Thyroid gland (tissue), 4 donors: ENCODE data around the gene RPH3AL. TPM values are rescaled to one million over a fixed set of nuclear protein-coding genes. Genes with fewer than 3 reads are reported as not detected.

Experiments
- DNase-seq, 2 donors: peaks; one replicate each; pipeline ENCODE4 v3.0.0-alpha.2; 2019
- H3K27ac ChIP-seq, 3 donors: fragments of 200-600 bp; sonication (generic); 1 replicate in 2 of 3; 2 replicates in 1 of 3; pipeline ENCODE4 v1.5.1; 2016 to 2019; ENCODE audit warnings: mild to moderate bottlenecking in 1 of 3, moderate library complexity in 1 of 3
- H3K27me3 ChIP-seq: fragments of 200-600 bp; sonication (generic); one replicate; pipeline ENCODE4 v1.5.1; 2019
- H3K36me3 ChIP-seq, 2 donors: fragments of 200-600 bp; sonication (generic); one replicate each; pipeline ENCODE4 v1.5.1; 2016 to 2019
- H3K4me1 ChIP-seq, 2 donors: fragments of 200-600 bp; sonication (generic); one replicate each; pipeline ENCODE4 v1.5.1; 2017 to 2019
- H3K4me3 ChIP-seq, 3 donors: fragments of 200-600 bp; sonication (generic); replicated peaks in 1 of 3; 1 replicate in 2 of 3; 2 replicates in 1 of 3; pipeline ENCODE4 v1.5.1; 2016; ENCODE audit warnings: mild to moderate bottlenecking in 1 of 3
- H3K9me3 ChIP-seq: fragments of 200-600 bp; sonication (generic); one replicate; pipeline ENCODE4 v1.5.1; 2017
- CTCF ChIP-seq, 6 experiments: fragments of 200-600 bp in 3 of 6; fragments of 450-650 bp in 3 of 6; sonication (generic) in 3 of 6; IDR thresholded peaks; one replicate each; pipeline ENCODE4 v1.5.1; 2016 to 2019; ENCODE audit warnings: antibody characterized with exemption in 6 of 6, mild to moderate bottlenecking in 2 of 6, inconsistent platforms in 1 of 6, moderate library complexity in 1 of 6
- POLR2A ChIP-seq, 2 donors: fragments of 450-650 bp; IDR thresholded peaks; one replicate each; pipeline ENCODE4 v1.6.1; 2017; ENCODE audit warnings: antibody characterized with exemption in 2 of 2, mild to moderate bottlenecking in 2 of 2, moderate library complexity in 1 of 2
- WGBS, 2 donors: methylation state at CpG; one replicate each; pipeline ENCODE4 v1.1.5; 2017; 5-methylcytosine and 5-hydroxymethylcytosine counted together
- intact Hi-C: fragments of 100-400 bp; cut with DNase I; formaldehyde crosslinking; loops from one replicate; pipeline ENCODE4 v1.15.1; 2023
- total RNA-seq, 4 donors: library from RNA; depleted of rRNA; stranded (reverse); fragments of >200 nt; gene quantifications; one replicate each; pipeline ENCODE4 v1.2.3, GENCODE V29; 2016

The RPH3AL gene
- total RNA-seq, 4 donors from 2014 or later, result 19.1 to 47.7 (median 42.5) TPM

GRCh38 chr17:383771-384621 is 31.4 kb upstream of the RPH3AL start:
- Histone ChIP-seq H3K27ac (no peak overlapping the region), H3K27me3 (no peaks in the 10 kb centered on the region), H3K9me3 (no peaks in the 10 kb centered on the region), H3K4me1 (peaks cover 6 to 13% of the 10 kb centered on the region in 2 donors), H3K36me3 (no peaks in the 10 kb centered on the region), H3K4me3 (no peak overlapping the region)
- intact Hi-C loops, result loop anchor here (10.0 kb wide), 1 partner anchor 79 kb away; no protein-coding TSS in a partner anchor
- DNase-seq, result no peak
- WGBS, 2 donors, result 87 to 89% methylated on average over 18 to 19 of the region's 19 CpGs
- TF ChIP-seq POLR2A (IDR thresholded peaks at IDR 0.05) (no peak), CTCF (IDR thresholded peaks at IDR 0.05) (no peak)

- no peak overlapping the region for H3K4me3 ChIP-seq
These were observed 30.3 kb upstream of the RPH3AL start for GRCh38 chr17:382644-383533.

GRCh38 chr17:381941-382643 is 29.5 kb upstream of the RPH3AL start:
- Histone ChIP-seq H3K27me3 (no peaks in the 10 kb centered on the region), H3K4me3 (no peak overlapping the region), H3K4me1 (peaks cover 6 to 13% of the 10 kb centered on the region in 2 donors), H3K9me3 (no peaks in the 10 kb centered on the region), H3K27ac (no peak overlapping the region), H3K36me3 (no peaks in the 10 kb centered on the region)
- intact Hi-C loops, result loop anchor here (10.0 kb wide), 1 partner anchor 77 kb away; no protein-coding TSS in a partner anchor
- no peak for TF ChIP-seq POLR2A (IDR thresholded peaks at IDR 0.05)
- TF ChIP-seq CTCF (IDR thresholded peaks at IDR 0.05), result no peak
- 79% methylated on average over 9 of the region's 9 CpGs for WGBS, 2 donors
- DNase-seq, result no peak

More at GRCh38 chr17:382644-383533, 30.3 kb upstream of the RPH3AL start:
- Histone ChIP-seq H3K36me3 (no peaks in the 10 kb centered on the region), H3K4me1 (peaks cover 6 to 13% of the 10 kb centered on the region in 2 donors), H3K9me3 (no peaks in the 10 kb centered on the region), H3K27ac (no peak overlapping the region), H3K27me3 (no peaks in the 10 kb centered on the region)
- WGBS, 2 donors, result 64 to 66% methylated on average over 13 of the region's 13 CpGs
- intact Hi-C loops, result loop anchor here (10.0 kb wide), 1 partner anchor 78 kb away; no protein-coding TSS in a partner anchor
- TF ChIP-seq POLR2A (IDR thresholded peaks at IDR 0.05) (no peak), CTCF (IDR thresholded peaks at IDR 0.05) (no peak)
- no peak for DNase-seq

GRCh38 chr17:381516-381915 is 28.9 kb upstream of the RPH3AL start:
- 79 to 82% methylated on average over 8 of the region's 8 CpGs for WGBS, 2 donors
- Histone ChIP-seq H3K4me1 (peaks cover 6 to 12% of the 10 kb centered on the region in 2 donors), H3K27me3 (no peaks in the 10 kb centered on the region), H3K36me3 (no peaks in the 10 kb centered on the region), H3K27ac (no peak overlapping the region), H3K9me3 (no peaks in the 10 kb centered on the region), H3K4me3 (no peak overlapping the region)
- intact Hi-C loops, result loop anchor here (10.0 kb wide), 1 partner anchor 77 kb away; no protein-coding TSS in a partner anchor
- no peak for DNase-seq
- TF ChIP-seq CTCF (IDR thresholded peaks at IDR 0.05), result no peak
- no peak for TF ChIP-seq POLR2A (IDR thresholded peaks at IDR 0.05)
